ENCODE results near the gene NAT16. TPM values are rescaled to one million over a fixed set of nuclear protein-coding genes. Genes with fewer than 3 reads are reported as not detected.
"Not testable (repeated sequence)": the region's sequence is repeated elsewhere in the genome, so short reads cannot be mapped to it uniquely, and the experiment has no call there.

The NAT16 gene
- total RNA-seq, 2 experiments from 2014 or later, result not detected

GRCh38 chr7:101201695-101202602 lies 21.9 kb upstream of the NAT16 start:
- Mint-ChIP-seq H3K27ac (no peak overlapping the region), H3K4me1 (ENCODE audit: low read depth) (peaks cover 10% of the 10 kb centered on the region)
- POLR2A ChIA-PET, result interaction anchor here (1.5 kb wide), 1 partner anchor 16 kb away, joined by 3 read pairs; the partner anchor contains the start of gene ZNHIT1

GRCh38 chr7:101200862-101201599 lies 20.9 kb upstream of the NAT16 start, which contains the start of gene MOGAT3:
Gene MOGAT3 (minus strand): TSS chr7:101201036. CDS start chr7:101200854, 182 bp downstream.
- H3K27me3 Mint-ChIP-seq (ENCODE audit: low read depth), result peaks cover 32% of the 10 kb centered on the region
- DNase-seq (no peak), ATAC-seq (no peak)
- H3K4me3 Mint-ChIP-seq, result no peak within 1 kb of the TSS
- no peaks in the 10 kb centered on the region for H3K36me3 Mint-ChIP-seq (ENCODE audit: low read depth)
- no peaks in the 10 kb centered on the region for H3K9me3 Mint-ChIP-seq (ENCODE audit: insufficient read depth)
- peaks cover 10% of the 10 kb centered on the region for H3K4me1 Mint-ChIP-seq (ENCODE audit: low read depth)
- ChIA-PET POLR2A (no interaction called here), CTCF (interaction anchor here (0.9 to 1.4 kb wide), 4 partner anchors 8 to 89 kb away, joined by 3 to 5 read pairs (median 4); no protein-coding TSS in a partner anchor)
- H3K27ac Mint-ChIP-seq, result no peak within 1 kb of the TSS

More at GRCh38 chr7:101201695-101202602, 21.9 kb upstream of the NAT16 start:
- no peak overlapping the region for H3K4me3 Mint-ChIP-seq
- H3K27me3 Mint-ChIP-seq (ENCODE audit: low read depth), result peaks cover 32% of the 10 kb centered on the region
- peak; percentile 35 for ATAC-seq
- no peak for DNase-seq
- H3K9me3 Mint-ChIP-seq (ENCODE audit: insufficient read depth), result no peaks in the 10 kb centered on the region
- CTCF ChIA-PET, result interaction anchor here (0.6 to 3.4 kb wide), 4 partner anchors 10 to 90 kb away, joined by 3 to 21 read pairs (median 6); partner anchors contain the start of genes PLOD3 and ZNHIT1
- H3K36me3 Mint-ChIP-seq (ENCODE audit: low read depth), result no peaks in the 10 kb centered on the region

- ChIA-PET POLR2A (no interaction called here), CTCF (interaction anchor here (0.9 to 1.4 kb wide), 5 partner anchors 8 to 90 kb away, joined by 3 to 5 read pairs (median 3); no protein-coding TSS in a partner anchor)
- H3K4me3 Mint-ChIP-seq, result no peak overlapping the region
- H3K27me3 Mint-ChIP-seq (ENCODE audit: low read depth), result peaks cover 32% of the 10 kb centered on the region
- H3K9me3 Mint-ChIP-seq (ENCODE audit: insufficient read depth), result no peaks in the 10 kb centered on the region
- H3K36me3 Mint-ChIP-seq (ENCODE audit: low read depth), result no peaks in the 10 kb centered on the region
- DNase-seq (no peak), ATAC-seq (no peak)
- H3K4me1 Mint-ChIP-seq (ENCODE audit: low read depth), result peaks cover 10% of the 10 kb centered on the region
- H3K27ac Mint-ChIP-seq, result no peak overlapping the region
Measured at GRCh38 chr7:101200504-101200861, 20.4 kb upstream of the NAT16 start.

GRCh38 chr7:101199522-101199921 lies 19.4 kb upstream of the NAT16 start:
- peaks cover 10% of the 10 kb centered on the region for H3K4me1 Mint-ChIP-seq (ENCODE audit: low read depth)
- H3K27ac Mint-ChIP-seq; POLR2A ChIA-PET; ATAC-seq; DNase-seq; H3K36me3 Mint-ChIP-seq (ENCODE audit: low read depth); H3K9me3 Mint-ChIP-seq (ENCODE audit: insufficient read depth); H3K4me3 Mint-ChIP-seq: not testable (repeated sequence)
- H3K27me3 Mint-ChIP-seq (ENCODE audit: low read depth), result peaks cover 34% of the 10 kb centered on the region
- CTCF ChIA-PET, result interaction anchor here (1.0 to 1.4 kb wide), 3 partner anchors 8 to 91 kb away, joined by 3 read pairs; no protein-coding TSS in a partner anchor

GRCh38 chr7:101198476-101198875 lies 18.4 kb upstream of the NAT16 start:
- Mint-ChIP-seq H3K9me3 (ENCODE audit: insufficient read depth) (no peaks in the 10 kb centered on the region), H3K4me1 (ENCODE audit: low read depth) (peaks cover 6% of the 10 kb centered on the region), H3K27ac (no peak overlapping the region), H3K27me3 (ENCODE audit: low read depth) (peaks cover 28% of the 10 kb centered on the region), H3K4me3 (no peak overlapping the region), H3K36me3 (ENCODE audit: low read depth) (no peaks in the 10 kb centered on the region)
- no peak for DNase-seq
- ATAC-seq, result no peak
- ChIA-PET CTCF (no interaction called here), POLR2A (no interaction called here)

- DNase-seq (no peak), ATAC-seq (no peak)
- Mint-ChIP-seq H3K27ac (no peak overlapping the region), H3K4me3 (no peak overlapping the region), H3K36me3 (ENCODE audit: low read depth) (no peaks in the 10 kb centered on the region), H3K9me3 (ENCODE audit: insufficient read depth) (no peaks in the 10 kb centered on the region), H3K27me3 (ENCODE audit: low read depth) (peaks cover 26% of the 10 kb centered on the region), H3K4me1 (ENCODE audit: low read depth) (peaks cover 6% of the 10 kb centered on the region)
- ChIA-PET POLR2A (no interaction called here), CTCF (no interaction called here)
Measured at GRCh38 chr7:101197991-101198390, 17.9 kb upstream of the NAT16 start.

GRCh38 chr7:101195884-101196283 lies 15.8 kb upstream of the NAT16 start:
- Mint-ChIP-seq H3K9me3 (ENCODE audit: insufficient read depth) (no peaks in the 10 kb centered on the region), H3K27ac (no peak overlapping the region), H3K36me3 (ENCODE audit: low read depth) (no peaks in the 10 kb centered on the region), H3K27me3 (ENCODE audit: low read depth) (peaks cover 14% of the 10 kb centered on the region), H3K4me1 (ENCODE audit: low read depth) (peaks cover 9% of the 10 kb centered on the region), H3K4me3 (no peak overlapping the region)
- CTCF ChIA-PET, result interaction anchor here (1.0 to 6.7 kb wide), 3 partner anchors 12 to 120 kb away, joined by 4 to 232 read pairs (median 5); no protein-coding TSS in a partner anchor
- no peak for ATAC-seq
- POLR2A ChIA-PET, result no interaction called here
- no peak for DNase-seq

- Mint-ChIP-seq H3K9me3 (ENCODE audit: insufficient read depth) (no peaks in the 10 kb centered on the region), H3K27ac (no peak overlapping the region), H3K4me3 (no peak overlapping the region), H3K36me3 (ENCODE audit: low read depth) (no peaks in the 10 kb centered on the region), H3K4me1 (ENCODE audit: low read depth) (peaks cover 6% of the 10 kb centered on the region), H3K27me3 (ENCODE audit: low read depth) (peaks cover 10% of the 10 kb centered on the region)
- ChIA-PET CTCF (interaction anchor here (6.7 kb wide), 1 partner anchor 46 kb away, joined by 232 read pairs; no protein-coding TSS in a partner anchor), POLR2A (no interaction called here)
- DNase-seq (no peak), ATAC-seq (no peak)
Measured at GRCh38 chr7:101189109-101189508, 9.0 kb upstream of the NAT16 start.

- H3K27ac Mint-ChIP-seq, result no peak overlapping the region
- peaks cover 19% of the 10 kb centered on the region for H3K27me3 Mint-ChIP-seq (ENCODE audit: low read depth)
- CTCF ChIA-PET, result interaction anchor here (0.7 to 1.1 kb wide), 2 partner anchors 16 to 43 kb away, joined by 3 to 6 read pairs; no protein-coding TSS in a partner anchor
- ATAC-seq (no peak), DNase-seq (no peak)
- no peaks in the 10 kb centered on the region for H3K9me3 Mint-ChIP-seq (ENCODE audit: insufficient read depth)
- POLR2A ChIA-PET, result no interaction called here
- no peaks in the 10 kb centered on the region for H3K36me3 Mint-ChIP-seq (ENCODE audit: low read depth)
- H3K4me1 Mint-ChIP-seq (ENCODE audit: low read depth), result no peaks in the 10 kb centered on the region
- H3K4me3 Mint-ChIP-seq, result no peak overlapping the region
Measured at GRCh38 chr7:101186844-101187428, 6.8 kb upstream of the NAT16 start.

- H3K4me3 Mint-ChIP-seq, result no peak overlapping the region
- H3K4me1 Mint-ChIP-seq (ENCODE audit: low read depth), result no peaks in the 10 kb centered on the region
- ATAC-seq (no peak), DNase-seq (no peak)
- no peaks in the 10 kb centered on the region for H3K36me3 Mint-ChIP-seq (ENCODE audit: low read depth)
- CTCF ChIA-PET, result interaction anchor here (0.7 kb wide), 1 partner anchor 15 kb away, joined by 3 read pairs; no protein-coding TSS in a partner anchor
- H3K9me3 Mint-ChIP-seq (ENCODE audit: insufficient read depth), result no peaks in the 10 kb centered on the region
- H3K27ac Mint-ChIP-seq, result no peak overlapping the region
- POLR2A ChIA-PET, result no interaction called here
- H3K27me3 Mint-ChIP-seq (ENCODE audit: low read depth), result peaks cover 20% of the 10 kb centered on the region
Measured at GRCh38 chr7:101186194-101186593, 6.1 kb upstream of the NAT16 start.

- no peak for ATAC-seq
- H3K4me3 Mint-ChIP-seq, result no peak overlapping the region
Measured at GRCh38 chr7:101185258-101185839, 5.3 kb upstream of the NAT16 start.

More at GRCh38 chr7:101185258-101185839, 5.3 kb upstream of the NAT16 start:
- ChIA-PET POLR2A (no interaction called here), CTCF (interaction anchor here (1.4 kb wide), 1 partner anchor 41 kb away, joined by 6 read pairs; no protein-coding TSS in a partner anchor)
- no peak for DNase-seq
- no peaks in the 10 kb centered on the region for H3K4me1 Mint-ChIP-seq (ENCODE audit: low read depth)
- H3K27me3 Mint-ChIP-seq (ENCODE audit: low read depth), result peaks cover 27% of the 10 kb centered on the region
- no peaks in the 10 kb centered on the region for H3K9me3 Mint-ChIP-seq (ENCODE audit: insufficient read depth)
- H3K36me3 Mint-ChIP-seq (ENCODE audit: low read depth), result no peaks in the 10 kb centered on the region
- no peak overlapping the region for H3K27ac Mint-ChIP-seq

All from activated CD8-positive, alpha-beta T cell treated with anti-CD3 and anti-CD28 coated beads, Interleukin-2, amount 10 ng/mL, durations not matched to agents 7 days and 5 days (primary cell).